Spleen (tissue), 7 donors: ENCODE results near the gene UPK3A.

Experiments
- POLR2A ChIP-seq, 3 donors: fragments of 450-650 bp; IDR thresholded peaks; one replicate each; pipeline ENCODE4 v1.5.1; 2017; ENCODE audit warnings: antibody characterized with exemption in 3 of 3, mild to moderate bottlenecking in 1 of 3
- POLR2AphosphoS5 ChIP-seq, 3 donors: sonication (generic); formaldehyde crosslinking; IDR thresholded peaks; one replicate each; pipeline ENCODE4 v1.5.1; 2017; ENCODE audit warnings: antibody characterized with exemption in 3 of 3
- TF ChIP-seq, protein P1 (sequence below), 11 experiments: fragments of 200-600 bp in 7 of 11; fragments of 450-650 bp in 4 of 11; sonication (generic) in 4 of 11; IDR thresholded peaks in 8 of 11; conservative IDR thresholded peaks in 3 of 11; 1 replicate in 7 of 11; 2 replicates in 4 of 11; pipeline versions ENCODE4 v1.4.0 to v1.8.0; 2016 to 2021; ENCODE audit warnings: antibody characterized with exemption in 11 of 11, inconsistent platforms in 4 of 11, mild to moderate bottlenecking in 1 of 11
- donor health status: DM: no; HTN: no; CAD: no; lungs with moderate emphysema.
- donor health status: DM: no; HTN: no; CAD: no.
- donor health status: DM: no; HTN: no; CAD: no.

DNA sequence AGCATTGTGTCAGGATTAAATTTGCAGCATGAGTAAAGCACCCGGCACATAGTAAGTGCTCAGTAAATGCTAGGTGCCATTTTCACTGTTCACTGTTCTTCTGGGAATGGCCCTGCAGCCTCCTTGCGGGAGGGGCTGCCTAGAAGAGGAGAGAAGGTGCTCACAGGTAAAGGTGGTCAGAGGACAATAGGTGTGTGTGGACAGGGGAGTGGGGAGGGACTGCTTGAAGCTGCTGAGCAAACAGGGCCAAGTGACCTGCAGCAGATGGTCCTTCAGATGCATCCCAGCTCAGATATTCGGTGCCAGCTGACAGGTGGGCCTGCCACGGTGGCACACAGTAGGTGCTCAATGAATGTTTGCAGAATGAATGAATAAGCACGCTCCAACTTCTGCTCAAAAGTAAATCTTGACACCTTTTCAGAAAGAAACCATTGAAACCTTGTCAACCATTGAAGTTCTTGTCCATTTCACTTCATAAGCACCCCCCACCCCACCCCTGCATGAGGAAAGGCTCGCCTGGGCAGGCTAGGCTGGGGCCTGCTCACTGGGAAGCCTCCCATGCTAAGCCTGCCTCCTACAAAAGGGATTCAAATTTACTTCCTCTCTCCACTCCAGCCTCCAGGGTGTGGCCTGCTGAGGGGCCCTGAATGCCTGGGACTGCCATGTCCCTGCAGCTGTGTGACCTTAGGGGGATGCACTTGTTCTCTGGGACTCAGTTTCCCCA is 45.6 kb upstream of the UPK3A start:
- TF ChIP-seq POLR2AphosphoS5 (IDR thresholded peaks at IDR 0.05) (no peak), POLR2A (IDR thresholded peaks at IDR 0.05) (no peak)
- TF ChIP-seq, protein P1, sequence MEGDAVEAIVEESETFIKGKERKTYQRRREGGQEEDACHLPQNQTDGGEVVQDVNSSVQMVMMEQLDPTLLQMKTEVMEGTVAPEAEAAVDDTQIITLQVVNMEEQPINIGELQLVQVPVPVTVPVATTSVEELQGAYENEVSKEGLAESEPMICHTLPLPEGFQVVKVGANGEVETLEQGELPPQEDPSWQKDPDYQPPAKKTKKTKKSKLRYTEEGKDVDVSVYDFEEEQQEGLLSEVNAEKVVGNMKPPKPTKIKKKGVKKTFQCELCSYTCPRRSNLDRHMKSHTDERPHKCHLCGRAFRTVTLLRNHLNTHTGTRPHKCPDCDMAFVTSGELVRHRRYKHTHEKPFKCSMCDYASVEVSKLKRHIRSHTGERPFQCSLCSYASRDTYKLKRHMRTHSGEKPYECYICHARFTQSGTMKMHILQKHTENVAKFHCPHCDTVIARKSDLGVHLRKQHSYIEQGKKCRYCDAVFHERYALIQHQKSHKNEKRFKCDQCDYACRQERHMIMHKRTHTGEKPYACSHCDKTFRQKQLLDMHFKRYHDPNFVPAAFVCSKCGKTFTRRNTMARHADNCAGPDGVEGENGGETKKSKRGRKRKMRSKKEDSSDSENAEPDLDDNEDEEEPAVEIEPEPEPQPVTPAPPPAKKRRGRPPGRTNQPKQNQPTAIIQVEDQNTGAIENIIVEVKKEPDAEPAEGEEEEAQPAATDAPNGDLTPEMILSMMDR (IDR thresholded peaks at IDR 0.05 in 8 of 11, conservative IDR thresholded peaks at IDR 0.05 in 3 of 11): no peak
